AG08396 (cell line): ENCODE data around the gene NUDT4B.
"Not testable (repeated sequence)": the region's sequence is repeated elsewhere in the genome, so short reads cannot be mapped to it uniquely, and the experiment has no call there.

Source experiments
- DNase-seq: peaks from one replicate; pipeline ENCODE4 v3.0.0; 2012; ENCODE audit warnings: low spot score, mixed read lengths

The NUDT4B gene

GRCh38 chr1:148738667-148739066 is 9.9 kb upstream of the NUDT4B start:
- DNase-seq: not testable (repeated sequence)

- DNase-seq: not testable (repeated sequence)
Observed at GRCh38 chr1:148743200-148743599, 5.4 kb upstream of the NUDT4B start.

DNA sequence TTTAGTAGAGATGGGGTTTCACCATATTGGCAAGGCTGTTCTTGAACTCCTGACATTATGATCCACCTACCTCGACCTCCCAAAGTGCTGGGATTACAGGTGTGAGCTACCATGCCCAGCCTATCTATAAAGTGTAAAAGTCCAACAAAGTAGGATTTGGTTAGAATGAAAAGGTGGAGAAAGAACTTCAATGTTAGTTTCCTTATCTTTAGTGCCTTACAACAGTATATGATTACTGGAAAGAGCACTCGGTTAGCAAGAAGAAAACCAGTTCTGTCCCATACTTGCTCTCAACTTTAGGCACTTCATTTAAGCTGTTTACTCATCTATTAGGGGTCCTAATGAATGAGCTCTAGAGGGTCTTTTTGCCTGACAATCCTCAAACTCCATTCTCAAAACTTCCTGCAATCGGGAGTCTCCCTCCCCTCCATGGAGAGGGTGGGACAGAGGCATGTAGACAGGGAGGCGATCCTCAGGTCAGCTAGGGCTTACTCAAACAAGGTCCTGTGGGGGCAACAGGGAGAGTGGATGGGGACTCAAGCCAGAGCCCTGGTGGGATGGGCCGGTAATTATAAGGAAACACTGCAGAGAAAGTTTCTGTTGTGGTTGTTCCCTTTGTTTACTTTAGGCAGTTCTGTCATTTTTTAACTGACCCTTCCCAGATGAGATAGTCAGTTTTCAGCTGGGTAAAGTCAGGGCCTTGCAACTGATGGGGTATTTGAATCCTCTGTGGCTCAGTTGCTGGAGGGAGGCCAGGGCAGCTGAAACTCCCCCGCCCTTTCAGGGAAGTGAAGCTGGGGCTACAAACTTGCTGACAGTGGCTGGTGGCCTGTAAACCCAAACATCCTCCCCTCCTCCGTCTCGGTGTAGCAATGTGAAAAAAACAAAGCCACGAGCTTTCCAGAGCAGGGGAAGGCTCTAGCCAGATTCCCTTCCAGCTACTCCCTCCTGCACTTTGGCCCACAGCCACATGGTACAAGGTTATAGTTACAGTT is 4.6 kb upstream of the NUDT4B start:
- not testable (repeated sequence) for DNase-seq

DNA sequence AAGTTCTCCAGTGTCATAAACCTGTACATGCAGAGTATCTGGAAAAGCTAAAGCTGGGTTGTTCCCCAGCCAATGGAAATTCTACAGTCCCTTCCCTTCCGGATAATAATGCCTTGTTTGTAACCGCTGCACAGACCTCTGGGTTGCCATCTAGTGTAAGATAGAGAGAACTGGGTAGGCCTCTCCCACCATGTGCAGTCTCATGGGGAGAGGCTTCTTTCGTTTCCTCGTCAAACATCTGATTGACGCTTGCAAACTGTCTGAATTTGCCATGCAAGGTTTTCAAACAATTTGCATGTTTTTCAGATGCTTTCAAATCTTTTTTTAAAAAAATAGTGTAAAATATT is 734 bp downstream of the NUDT4B start:
- not testable (repeated sequence) for DNase-seq

DNA sequence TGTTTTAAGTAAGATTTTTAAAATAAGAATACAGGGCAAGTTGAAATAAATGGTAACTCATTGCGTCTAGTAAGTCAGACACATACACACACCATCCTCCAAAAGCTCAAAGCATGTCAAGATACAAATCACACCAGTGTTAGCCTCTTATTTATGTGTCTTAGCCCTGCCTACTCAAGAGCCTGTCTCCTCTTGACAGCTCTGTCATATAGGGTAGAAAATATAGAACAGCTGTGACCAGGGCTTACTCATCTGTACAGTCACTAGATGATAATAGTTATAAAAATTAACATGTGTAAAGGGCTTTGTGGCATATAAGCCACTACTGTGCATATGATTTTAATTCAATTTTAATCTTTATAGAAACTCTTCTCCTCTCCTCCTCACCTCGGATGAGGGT is 7.7 kb downstream of the NUDT4B start:
- not testable (repeated sequence) for DNase-seq

DNA sequence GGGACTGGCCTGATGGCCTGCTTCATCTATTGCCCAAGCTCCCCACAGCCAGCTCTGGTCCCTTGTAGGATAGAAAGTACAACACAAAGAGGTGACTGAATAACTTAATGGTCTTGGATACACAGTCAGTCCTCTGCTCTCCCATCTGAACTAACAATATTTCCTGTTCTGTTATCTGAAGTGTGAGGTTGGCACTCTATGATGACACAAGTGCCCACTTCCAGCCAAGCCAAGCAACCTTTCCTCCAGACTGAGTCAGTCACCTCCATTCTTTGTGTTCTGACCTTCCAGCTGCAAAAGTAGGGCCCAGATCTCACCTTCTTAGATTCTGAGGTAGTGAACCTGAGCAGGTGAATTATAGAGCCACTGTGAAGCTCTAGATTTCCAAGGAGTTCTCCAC is 8.9 kb downstream of the NUDT4B start:
- not testable (repeated sequence) for DNase-seq

- DNase-seq: not testable (repeated sequence)
Observed at GRCh38 chr1:148758412-148758811, 9.8 kb downstream of the NUDT4B start.

DNA sequence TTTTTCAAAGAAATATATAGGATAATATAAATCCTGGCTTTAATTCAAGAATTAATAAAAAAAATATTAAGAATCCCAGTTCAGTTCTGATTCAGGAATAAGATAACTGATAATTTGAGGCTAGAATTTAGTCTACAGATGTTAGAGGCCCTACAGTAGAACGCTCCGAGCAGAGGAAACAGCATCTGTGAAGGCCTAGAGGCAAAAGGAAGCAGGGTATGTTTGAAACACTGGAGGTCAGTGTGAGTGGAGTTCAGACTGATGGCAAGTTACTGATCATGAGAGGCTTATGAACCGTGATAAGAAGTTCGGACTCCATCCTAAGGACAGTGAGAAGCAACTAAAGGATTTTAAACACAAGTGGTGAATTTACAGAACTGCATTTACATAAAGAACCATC is 10.4 kb downstream of the NUDT4B start:
- not testable (repeated sequence) for DNase-seq

- DNase-seq: not testable (repeated sequence)
Observed at GRCh38 chr1:148759749-148760148, 11.2 kb downstream of the NUDT4B start.

- DNase-seq: not testable (repeated sequence)
Observed at GRCh38 chr1:148760206-148760605, 11.6 kb downstream of the NUDT4B start.

GRCh38 chr1:148761360-148761759 is 12.8 kb downstream of the NUDT4B start:
- DNase-seq: not testable (repeated sequence)

DNA sequence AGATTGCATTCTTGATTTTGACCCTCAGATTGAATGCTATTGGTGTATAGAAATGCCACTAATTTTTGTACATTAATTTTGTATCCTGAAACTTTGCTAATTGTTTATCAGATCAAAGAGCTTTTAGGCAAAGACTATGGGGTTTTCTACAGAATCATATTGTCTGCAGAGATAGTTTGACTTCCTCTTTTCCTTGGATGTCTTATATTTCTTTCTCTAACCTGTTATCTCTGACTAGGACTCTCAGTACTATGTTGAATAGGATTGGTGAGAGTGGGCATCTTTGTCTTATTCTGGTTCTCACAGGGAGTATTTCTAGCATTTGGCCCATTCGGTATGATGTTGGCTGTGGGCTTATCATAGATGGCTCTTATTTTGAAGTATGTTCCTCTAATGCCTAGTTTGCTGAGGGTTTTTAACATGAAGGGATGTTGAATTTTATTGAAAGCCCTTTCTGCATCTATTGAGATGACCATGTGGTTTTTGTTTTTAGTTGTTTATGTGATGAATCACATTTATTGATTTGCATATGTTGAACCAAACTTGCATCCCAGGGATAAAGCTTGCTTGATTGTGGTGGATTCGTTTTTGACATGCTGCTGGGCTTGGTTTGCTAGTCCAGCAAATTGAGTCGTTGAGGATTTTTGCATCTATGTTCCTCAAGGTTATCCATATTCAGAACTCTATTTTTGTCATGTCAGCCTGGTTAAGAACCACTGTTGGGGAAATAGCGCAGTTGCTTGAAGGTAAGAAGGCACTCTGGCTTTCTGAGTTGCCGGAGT is 16.9 kb downstream of the NUDT4B start:
- not testable (repeated sequence) for DNase-seq

GRCh38 chr1:148768541-148768940 is 20.0 kb downstream of the NUDT4B start:
- DNase-seq: not testable (repeated sequence)

- not testable (repeated sequence) for DNase-seq
Observed at GRCh38 chr1:148769495-148769894, 20.9 kb downstream of the NUDT4B start.

GRCh38 chr1:148773690-148774089 is 25.1 kb downstream of the NUDT4B start:
- DNase-seq: not testable (repeated sequence)

GRCh38 chr1:148774102-148774501 is 25.5 kb downstream of the NUDT4B start:
- not testable (repeated sequence) for DNase-seq

GRCh38 chr1:148775263-148775662 is 26.7 kb downstream of the NUDT4B start:
- not testable (repeated sequence) for DNase-seq

- not testable (repeated sequence) for DNase-seq
Observed at GRCh38 chr1:148777649-148778048, 29.1 kb downstream of the NUDT4B start.

DNA sequence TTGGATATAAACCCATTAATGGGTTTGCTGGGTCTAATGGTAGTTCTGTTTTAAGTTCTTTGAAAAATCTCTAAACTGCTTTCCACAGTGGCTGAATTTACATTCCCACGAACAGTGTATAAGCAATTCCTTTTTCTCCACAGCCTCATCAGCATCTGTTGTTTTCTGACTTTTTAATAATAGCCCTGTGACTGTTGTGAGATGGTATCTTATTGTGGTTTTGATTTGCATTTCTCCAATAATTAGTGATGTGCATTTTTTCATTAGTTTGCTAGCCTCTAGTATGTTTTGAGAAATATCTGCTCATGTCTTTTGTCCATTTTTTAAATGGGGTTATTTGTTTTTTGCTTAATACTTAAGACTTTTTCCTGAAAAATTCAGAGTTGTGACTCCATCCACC is 31.8 kb downstream of the NUDT4B start:
- not testable (repeated sequence) for DNase-seq

- DNase-seq: not testable (repeated sequence)
Observed at GRCh38 chr1:148791543-148792099, 43.0 kb downstream of the NUDT4B start.

GRCh38 chr1:148793762-148794332 is 45.3 kb downstream of the NUDT4B start:
- DNase-seq: not testable (repeated sequence)
